Loucy (cell line): ENCODE data around the gene ADGRB3.

Experiments used
- CTCF ChIP-seq: fragments of 200-600 bp; sonication (generic); conservative IDR thresholded peaks from 2 replicates; pipeline ENCODE4 v1.5.1; 2014; ENCODE audit warnings: mild to moderate bottlenecking, antibody characterized with exemption, low read length
- EZH2phosphoT487 ChIP-seq: fragments of 200-600 bp; IDR thresholded peaks from 2 replicates; pipeline ENCODE4 v1.6.1; 2018; ENCODE audit warnings: antibody characterized with exemption, mild to moderate bottlenecking, moderate library complexity, borderline replicate concordance

- TF ChIP-seq CTCF (no peak), EZH2phosphoT487 (no peak)
These were observed 306.3 kb downstream of the ADGRB3 start for GRCh38 chr6:68941345-68941744.
